ENCODE data around the gene CSH1. TPM values are rescaled to one million over a fixed set of nuclear protein-coding genes. Genes with fewer than 3 reads are reported as not detected.
A peak's percentile ranks its signal among the peaks of the same experiment; 100 is the strongest.
"Not testable (repeated sequence)": the region's sequence is repeated elsewhere in the genome, so short reads cannot be mapped to it uniquely, and the experiment has no call there.

Gene CSH1
- total RNA-seq, 1 donor from 2014 or later, result not detected

DNA sequence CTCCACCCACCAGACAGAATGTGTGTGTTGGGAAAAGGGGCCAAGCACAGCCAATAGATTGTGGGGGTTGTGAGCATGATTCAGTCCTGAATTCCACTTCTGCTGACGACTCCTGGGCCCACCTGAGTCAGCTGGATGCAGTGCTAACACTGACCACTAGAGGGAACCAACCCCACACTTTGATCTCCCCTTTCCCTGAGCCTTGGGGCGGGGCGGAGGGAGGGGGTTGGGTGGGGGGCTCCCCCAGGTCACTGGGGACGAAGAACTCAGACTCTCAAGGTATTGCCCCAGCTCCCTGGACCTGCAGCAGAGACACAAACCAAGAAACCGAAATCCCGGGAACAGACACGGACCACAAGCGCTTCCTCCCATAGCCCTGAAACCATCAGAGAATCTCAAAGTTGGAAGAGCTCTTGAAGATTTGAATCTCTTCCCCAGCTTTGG is 15.3 kb upstream of the CSH1 start:
- intact Hi-C loops (cut with DNase I), result loop anchor here (10.0 kb wide), 1 partner anchor 113 kb away; the partner anchor contains the start of gene ICAM2
- ATAC-seq (ENCODE audit: poor library complexity), result peak; percentile 64
- DNase-seq, result no peak

DNA sequence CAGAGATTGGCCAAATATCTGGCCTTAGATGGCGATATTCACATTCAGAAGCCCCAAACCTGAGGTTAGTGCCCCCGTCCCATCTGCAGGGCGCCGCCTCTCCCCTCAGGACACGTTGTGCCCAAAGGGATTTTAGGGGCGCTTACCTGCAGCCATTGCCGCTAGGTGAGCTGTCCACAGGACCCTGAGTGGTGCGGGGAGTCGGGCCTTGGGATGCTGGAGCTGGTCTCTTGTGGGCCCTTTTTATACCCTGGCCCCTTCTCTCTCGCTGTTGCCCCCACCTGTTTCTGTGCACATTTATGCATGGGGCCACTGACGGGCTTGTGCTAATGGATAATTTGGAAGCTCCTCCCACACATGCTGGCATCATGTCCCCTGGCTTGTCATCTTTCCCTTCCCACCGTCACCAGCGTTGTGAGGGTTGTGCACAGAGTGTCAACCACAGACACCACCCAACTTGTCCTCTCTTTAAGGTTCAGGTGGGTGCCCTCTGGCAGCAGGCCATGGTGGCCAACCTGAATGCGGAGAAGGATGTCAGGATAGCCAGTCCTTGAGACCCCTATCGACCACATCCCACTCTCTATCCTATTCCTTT is 14.8 kb upstream of the CSH1 start, which contains the start of gene CSHL1:
Gene CSHL1, minus strand, starts transcription at position 218 of the 595 bp plus-strand sequence. Its CDS starts 62 bp downstream, at position 156.
- no peak for DNase-seq

DNA sequence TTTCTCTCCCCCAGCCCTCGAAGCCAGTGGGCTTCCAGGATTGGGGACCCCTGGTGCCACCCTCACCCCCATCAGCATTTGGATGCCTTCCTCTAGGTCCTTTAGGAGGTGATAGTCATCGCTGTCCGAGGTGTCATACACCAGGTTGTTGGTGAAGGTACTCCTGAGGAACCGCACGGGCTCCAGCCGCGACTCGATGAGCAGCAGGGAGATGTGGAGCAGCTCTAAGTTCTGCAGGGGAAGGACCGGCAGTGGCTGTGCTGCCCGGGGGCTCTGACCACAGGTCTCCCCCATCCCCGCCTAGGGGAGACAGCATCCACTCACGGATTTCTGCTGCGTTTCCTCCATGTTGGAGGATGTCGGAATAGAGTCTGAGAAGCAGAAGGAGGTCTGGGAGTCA is 13.7 kb upstream of the CSH1 start:
- DNase-seq, result no peak
- ATAC-seq (ENCODE audit: poor library complexity), result no peak
- intact Hi-C loops (cut with DNase I), result loop anchor here (10.0 kb wide), 1 partner anchor 115 kb away; the partner anchor contains the start of gene ICAM2

More for the DNA sequence above, 14.8 kb upstream of the CSH1 start, which contains the start of gene CSHL1:
- intact Hi-C loops (cut with DNase I), result loop anchor here (10.0 kb wide), 1 partner anchor 114 kb away; the partner anchor contains the start of gene ICAM2
- no peak for ATAC-seq (ENCODE audit: poor library complexity)

DNA sequence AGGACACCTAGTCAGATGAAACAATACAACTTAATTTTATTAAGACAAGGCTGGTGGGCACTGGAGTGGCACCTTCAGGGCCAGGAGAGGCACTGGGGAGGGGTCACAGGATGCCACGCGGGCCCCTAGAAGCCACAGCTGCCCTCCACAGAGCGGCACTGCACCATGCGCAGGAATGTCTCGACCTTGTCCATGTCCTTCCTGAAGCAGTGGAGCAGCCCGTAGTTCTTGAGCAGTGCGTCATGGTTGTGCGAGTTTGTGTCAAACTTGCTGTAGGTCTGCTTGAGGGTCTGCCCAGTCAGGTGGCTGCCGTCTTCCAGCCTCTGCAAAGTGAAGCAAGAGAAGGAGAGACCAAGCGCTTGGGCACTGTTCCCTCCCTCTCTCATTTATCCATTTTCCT is 13.2 kb upstream of the CSH1 start:
- ATAC-seq (ENCODE audit: poor library complexity); DNase-seq; intact Hi-C loops (cut with DNase I): not testable (repeated sequence)

DNA sequence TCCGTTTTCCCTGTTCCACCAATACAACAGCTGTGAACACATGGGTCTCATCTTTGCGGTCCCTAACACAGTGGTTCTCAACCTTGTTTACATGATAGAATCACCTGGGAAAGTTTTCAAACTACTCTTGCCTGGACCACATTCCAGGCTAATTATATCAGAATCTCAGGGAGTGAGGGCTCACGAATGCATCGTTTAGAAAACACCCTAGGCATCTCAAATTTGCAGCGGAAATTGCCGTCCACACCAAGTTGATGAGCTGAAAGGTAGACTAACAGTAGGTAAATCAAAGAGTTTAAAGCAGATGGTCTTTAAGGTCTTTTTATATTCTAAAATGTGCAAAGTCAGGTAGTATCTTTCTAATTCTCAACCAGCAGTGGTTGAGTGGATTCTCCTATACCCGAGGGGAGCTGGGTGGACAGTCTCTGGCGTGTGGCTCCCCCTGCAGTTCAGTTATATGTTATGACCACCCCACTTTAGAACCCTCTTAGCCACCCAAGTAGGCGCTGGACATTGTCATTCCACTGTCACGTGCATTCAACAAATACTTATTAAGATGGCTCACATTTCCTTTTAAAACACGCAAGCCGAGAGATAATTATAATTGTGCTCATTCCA is 10.9 kb upstream of the CSH1 start:
- intact Hi-C loops (cut with DNase I); ATAC-seq (ENCODE audit: poor library complexity); DNase-seq: not testable (repeated sequence)

DNA sequence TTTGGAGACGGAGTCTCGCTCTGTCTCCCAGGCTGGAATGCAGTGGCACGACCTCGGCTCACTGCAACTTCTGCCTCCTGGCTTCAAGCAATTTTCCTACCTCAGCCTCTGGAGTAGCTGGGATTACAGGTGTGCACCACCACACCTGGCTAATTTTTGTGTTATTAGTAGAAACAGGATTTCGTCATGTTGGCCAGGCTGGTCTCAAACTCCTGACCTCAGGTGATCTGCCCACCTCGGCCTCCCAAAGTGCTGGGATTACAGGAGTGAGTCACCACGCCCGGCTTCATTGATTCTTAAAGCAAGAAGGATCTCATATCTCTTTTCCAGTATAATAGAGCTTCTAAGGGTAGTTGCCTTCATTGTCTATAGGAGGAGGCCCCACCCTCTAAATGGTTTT is 8.4 kb upstream of the CSH1 start:
- DNase-seq; intact Hi-C loops (cut with DNase I); ATAC-seq (ENCODE audit: poor library complexity): not testable (repeated sequence)

DNA sequence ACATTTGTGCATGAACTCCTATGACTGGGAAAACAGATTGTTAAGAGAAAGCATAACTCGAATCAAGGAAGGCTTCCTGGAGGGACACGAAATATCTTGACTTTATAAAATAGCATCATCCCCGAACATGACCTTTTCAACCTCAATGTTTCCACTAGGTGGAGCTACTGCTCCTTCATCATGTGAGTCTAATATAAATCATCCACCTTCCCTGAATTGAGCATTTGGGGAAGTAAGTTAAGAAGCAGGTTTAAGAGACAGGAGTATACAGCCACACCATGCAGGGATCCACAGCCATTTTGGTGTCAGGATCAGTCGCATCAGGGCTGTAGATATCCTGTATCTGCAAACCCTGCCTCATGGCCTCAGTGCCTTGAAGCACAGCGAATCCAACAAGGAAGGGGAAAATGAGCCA is 7.4 kb upstream of the CSH1 start:
- ATAC-seq (ENCODE audit: poor library complexity); DNase-seq; intact Hi-C loops (cut with DNase I): not testable (repeated sequence)

DNA sequence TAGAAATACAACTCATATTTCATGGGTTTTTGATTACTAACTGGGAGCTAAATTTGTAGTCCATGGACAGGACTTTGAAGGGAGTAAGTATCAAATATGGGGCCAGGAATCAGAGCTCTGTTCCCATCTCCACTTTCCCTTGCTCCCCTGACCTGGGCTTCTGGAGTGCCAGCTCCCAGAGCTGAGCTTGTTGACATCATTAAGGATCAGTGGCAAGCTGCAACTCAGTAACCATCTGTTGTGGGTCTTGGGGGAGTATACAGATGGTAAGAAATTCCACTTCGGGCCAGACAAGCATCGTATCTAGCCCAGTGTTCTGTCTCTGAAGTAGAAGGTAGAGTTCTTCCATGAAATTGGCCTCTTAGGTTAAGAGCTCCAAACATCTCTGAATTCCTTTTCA is 5.6 kb upstream of the CSH1 start:
- intact Hi-C loops (cut with DNase I); DNase-seq; ATAC-seq (ENCODE audit: poor library complexity): not testable (repeated sequence)

DNA sequence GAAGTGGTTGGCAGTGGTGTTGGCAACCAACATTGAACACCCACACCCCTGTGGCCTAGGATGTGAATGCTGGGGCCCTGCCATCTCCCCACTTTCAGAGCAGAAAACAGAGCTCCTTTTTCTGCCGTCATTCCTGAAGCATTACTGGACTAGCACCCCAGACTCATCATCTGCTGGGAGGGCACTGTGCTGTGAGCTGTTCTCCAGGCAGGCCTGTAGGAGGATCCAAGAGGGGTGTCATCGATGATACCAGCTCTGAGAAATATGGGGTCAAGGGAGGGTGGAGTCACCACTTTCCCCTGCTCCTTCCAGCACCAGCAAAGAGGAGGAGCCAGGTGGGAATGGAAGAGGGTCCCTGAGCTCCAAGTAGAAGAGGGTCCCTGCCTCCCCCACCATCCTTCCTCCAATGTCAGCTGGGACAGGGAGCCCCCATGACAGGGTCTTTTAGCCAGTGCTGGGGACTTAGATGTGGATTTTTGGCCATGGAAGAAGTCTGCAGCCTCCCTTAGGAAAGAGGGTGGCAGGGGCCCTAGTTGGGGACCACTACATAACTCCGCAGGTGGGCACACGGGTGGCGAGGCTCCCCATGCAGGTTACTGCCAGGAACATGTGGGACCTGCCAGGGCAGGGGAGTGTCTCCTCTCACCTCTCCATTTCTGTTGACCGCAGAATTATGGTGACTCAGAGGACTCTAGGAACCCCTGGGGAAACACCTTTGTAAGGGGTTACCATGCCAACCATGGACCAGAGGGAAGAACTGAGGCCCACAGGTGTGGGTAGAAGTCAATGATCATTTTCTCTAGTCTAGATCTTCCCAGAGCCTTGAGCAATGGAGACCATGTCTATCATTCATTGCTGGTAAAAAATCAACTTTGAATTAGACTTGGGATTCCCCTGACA is 2.8 kb upstream of the CSH1 start:
- ATAC-seq (ENCODE audit: poor library complexity); DNase-seq; intact Hi-C loops (cut with DNase I): not testable (repeated sequence)

DNA sequence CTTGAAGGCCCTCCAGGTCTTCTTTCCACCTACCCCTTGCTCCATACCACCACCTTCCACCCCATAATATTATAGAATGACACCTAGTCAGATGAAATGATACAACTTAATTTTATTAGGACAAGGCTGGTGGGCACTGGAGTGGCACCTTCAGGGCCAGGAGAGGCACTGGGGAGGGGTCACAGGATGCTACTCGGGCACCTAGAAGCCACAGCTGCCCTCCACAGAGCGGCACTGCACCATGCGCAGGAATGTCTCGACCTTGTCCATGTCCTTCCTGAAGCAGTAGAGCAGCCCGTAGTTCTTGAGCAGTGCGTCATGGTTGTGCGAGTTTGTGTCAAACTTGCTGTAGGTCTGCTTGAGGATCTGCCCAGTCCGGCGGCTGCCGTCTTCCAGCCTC is 1.6 kb downstream of the CSH1 start:
- intact Hi-C loops (cut with DNase I); DNase-seq; ATAC-seq (ENCODE audit: poor library complexity): not testable (repeated sequence)

DNA sequence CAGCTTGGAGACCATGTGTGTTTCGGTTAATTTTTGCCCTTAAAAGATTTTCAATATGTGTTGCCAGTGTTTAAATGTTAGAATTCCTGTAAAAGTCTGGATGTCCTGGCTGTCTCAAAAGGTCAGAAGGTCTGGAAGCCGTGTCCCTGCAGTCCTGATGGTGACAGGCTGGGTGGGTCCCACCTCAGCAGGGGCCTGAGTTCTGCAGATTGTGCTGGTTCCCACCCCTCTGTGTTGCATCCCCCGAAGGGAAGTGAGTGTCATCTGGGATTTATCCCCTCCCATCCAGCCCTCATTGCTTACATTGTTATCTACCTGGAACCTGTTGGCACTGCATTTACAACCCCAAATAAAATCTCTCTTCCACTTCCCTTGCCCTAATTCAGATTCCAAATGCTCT is 2.4 kb downstream of the CSH1 start:
- DNase-seq; intact Hi-C loops (cut with DNase I); ATAC-seq (ENCODE audit: poor library complexity): not testable (repeated sequence)

DNA sequence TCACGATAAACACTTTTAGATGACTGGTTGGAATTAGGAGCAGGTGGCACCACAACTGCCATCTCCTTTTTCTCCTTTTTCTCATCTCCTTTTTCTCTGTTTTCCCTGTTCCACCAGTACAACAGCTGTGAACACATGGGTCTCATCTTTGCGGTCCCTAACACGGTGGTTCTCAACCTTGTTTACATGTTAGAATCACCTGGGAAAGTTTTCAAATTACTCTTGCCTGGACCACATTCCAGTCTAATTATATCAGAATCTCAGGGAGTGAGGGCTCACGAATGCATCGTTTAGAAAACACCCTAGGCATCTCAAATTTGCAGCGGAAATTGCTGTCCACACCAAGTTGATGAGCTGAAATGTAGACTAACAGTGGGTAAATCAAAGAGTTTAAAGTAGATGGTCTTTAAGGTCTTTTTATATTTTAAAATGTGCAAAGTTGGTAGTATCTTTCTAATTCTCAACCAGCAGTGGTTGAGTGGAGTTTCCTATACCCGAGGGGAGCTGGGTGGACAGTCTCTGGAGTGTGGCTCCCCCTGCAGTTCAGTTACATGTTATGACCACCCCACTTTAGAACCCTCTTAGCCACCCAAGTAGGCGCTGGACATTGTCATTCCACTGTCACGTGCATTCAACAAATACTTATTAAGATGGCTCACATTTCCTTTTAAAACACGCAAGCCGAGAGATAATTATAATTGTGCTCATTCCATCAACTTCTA is 3.9 kb downstream of the CSH1 start:
- ATAC-seq (ENCODE audit: poor library complexity); intact Hi-C loops (cut with DNase I); DNase-seq: not testable (repeated sequence)

DNA sequence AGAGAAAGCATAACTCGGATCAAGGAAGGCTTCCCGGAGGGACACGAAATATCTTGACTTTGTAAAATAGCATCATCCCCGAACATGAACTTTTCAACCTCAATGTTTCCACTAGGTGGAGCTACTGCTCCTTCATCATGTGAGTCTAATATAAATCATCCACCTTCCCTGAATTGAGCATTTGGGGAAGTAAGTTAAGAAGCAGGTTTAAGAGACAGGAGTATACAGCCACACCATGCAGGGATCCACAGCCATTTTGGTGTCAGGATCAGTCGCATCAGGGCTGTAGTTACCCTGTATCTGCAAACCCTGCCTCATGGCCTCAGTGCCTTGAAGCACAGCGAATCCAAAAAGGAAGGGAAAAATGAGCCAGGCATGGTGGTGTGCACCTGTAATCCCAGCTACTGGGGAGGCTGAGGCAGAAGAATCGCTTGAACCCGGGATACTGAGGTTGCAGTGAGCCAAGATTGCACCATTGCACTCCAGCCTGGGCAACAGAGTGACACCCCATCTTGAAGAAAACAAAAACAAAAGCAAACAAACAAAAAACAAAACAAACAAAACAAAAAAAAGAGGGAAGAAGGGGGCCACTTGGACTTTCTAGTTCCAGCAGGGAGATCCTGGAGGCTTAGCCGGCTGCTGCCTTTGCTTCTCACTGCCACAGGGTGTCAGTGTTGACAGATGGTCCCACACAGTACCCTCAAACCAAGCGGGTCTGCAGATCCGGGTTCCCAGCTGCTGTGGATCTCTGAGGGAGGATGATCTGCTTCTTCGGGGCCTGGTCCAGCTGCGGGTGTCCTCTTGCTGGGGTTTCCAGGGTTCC is 7.1 kb downstream of the CSH1 start:
- intact Hi-C loops (cut with DNase I); DNase-seq: not testable (repeated sequence)
- peak; percentile 82 for ATAC-seq (ENCODE audit: poor library complexity)

DNA sequence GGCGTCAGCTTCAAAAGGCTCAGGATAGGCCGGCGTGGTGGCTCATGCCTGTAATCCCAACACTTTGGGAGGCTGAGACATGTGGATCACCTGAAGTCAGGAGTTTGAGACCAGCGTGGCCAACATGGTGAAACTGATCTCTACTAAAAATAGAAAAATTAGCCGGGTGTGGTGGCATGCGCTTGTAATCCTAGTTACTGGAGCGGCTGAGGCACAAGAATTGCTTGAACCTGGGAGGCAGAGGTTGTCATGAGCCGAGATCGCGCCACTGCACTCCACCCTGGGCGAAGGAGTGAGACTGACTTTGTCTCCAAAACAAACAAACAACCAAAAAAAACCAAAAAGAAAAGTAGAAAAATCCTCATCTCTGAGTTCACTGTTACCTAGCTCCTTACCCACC is 11.3 kb downstream of the CSH1 start:
- DNase-seq; ATAC-seq (ENCODE audit: poor library complexity); intact Hi-C loops (cut with DNase I): not testable (repeated sequence)

DNA sequence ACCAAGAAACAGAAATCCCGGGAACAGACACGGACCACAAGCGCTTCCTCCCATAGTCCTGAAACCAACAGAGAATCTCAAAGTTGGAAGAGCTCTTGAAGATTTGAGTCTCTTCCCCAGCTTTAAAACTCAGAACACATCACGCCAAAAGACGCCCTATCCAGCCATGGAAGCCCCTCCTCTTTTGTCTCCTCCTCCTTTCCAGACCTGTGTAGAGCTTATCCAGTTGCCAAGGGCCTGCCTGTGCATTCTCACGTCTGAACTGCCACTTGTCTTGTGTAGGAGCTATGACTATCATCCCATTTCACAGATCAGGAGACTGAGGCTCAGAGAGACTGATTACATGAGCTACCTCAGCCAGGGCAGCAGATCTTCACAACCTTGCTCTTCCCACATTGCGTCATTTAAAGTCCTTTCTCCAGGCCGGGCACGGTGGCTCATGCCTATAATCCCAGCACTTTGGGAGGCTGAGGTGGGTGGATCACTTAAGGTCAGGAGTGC is 13.7 kb downstream of the CSH1 start:
- DNase-seq; ATAC-seq (ENCODE audit: poor library complexity); intact Hi-C loops (cut with DNase I): not testable (repeated sequence)

DNA sequence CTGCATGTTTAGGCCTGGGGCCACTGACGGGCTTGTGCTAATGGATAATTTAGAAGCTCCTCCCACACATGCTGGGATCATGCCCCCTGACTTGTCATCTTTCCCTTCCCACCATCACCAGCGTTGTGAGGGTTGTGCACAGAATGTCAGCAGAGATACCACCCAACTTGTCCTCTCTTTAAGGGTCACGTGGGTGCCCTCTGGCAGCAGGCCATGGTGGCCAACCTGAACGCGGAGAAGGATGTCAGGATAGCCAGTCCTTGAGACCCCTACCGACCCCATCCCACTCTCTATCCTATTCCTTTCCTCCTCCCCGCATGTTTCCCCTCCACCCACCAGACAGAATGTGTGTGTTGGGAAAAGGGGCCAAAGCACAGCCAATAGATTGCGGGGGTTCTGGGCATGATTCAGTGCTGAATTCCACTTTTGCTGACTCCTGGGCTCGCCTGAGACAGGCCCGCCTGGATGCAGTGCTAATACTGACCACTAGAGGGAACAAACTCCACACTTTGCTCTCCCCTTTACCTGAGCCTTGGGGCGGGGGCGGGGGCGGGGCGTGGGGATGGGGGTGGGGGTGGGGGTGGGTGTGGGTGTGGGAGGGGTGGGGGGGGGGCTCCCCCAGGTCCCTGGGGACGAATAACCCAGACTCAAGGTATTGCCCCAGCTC is 14.3 kb downstream of the CSH1 start, which contains the start of gene GH2:
Gene GH2, minus strand, starts transcription at position 10 of the 667 bp plus-strand sequence. CDS start 143 bp downstream, outside the sequence.
- intact Hi-C loops (cut with DNase I), result no loop called here
- DNase-seq, result no peak
- peak; percentile 72 for ATAC-seq (ENCODE audit: poor library complexity)

All from Right ventricle myocardium superior (tissue), 1 donor.